ENCODE data around the gene LRIT2. TPM values are rescaled to one million over a fixed set of nuclear protein-coding genes. Genes with fewer than 3 reads are reported as not detected.

Gene LRIT2, protein sequence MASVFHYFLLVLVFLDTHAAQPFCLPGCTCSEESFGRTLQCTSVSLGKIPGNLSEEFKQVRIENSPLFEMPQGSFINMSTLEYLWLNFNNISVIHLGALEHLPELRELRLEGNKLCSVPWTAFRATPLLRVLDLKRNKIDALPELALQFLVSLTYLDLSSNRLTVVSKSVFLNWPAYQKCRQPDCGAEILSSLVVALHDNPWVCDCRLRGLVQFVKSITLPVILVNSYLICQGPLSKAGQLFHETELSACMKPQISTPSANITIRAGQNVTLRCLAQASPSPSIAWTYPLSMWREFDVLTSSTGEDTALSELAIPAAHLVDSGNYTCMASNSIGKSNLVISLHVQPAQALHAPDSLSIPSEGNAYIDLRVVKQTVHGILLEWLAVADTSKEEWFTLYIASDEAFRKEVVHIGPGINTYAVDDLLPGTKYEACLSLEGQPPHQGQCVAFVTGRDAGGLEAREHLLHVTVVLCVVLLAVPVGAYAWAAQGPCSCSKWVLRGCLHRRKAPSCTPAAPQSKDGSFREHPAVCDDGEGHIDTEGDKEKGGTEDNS
- not detected for polyA plus RNA-seq
- long read RNA-seq, donor 1, result 0 reads
- long read RNA-seq, donor 2, result 0 reads
- long read RNA-seq, donor 3, result 0 reads
- long read RNA-seq, donor 4, result 0 reads
- long read RNA-seq, donor 5, result 0 reads
- long read RNA-seq, donor 6, result 0 reads
- long read RNA-seq, donor 7, result 0 reads
- long read RNA-seq, donor 8, result 0 reads
- long read RNA-seq, donor 9, result 0 reads
- long read RNA-seq, donor 10, result 0 reads
- long read RNA-seq, donor 11, result 0 reads

- no peaks in the 10 kb centered on the region for H3K36me3 ChIP-seq (ENCODE audit: control insufficient read depth, insufficient read depth, low read length)
- no peak for DNase-seq
- 100% methylated on average over 1 of the region's 6 CpGs for WGBS (ENCODE audit: insufficient coverage, low lambda C conversion rate)
These were observed at the start of gene LRIT2 for GRCh38 chr10:84225427-84226173. TSS of gene LRIT2 (minus strand) at chr10:84225544. CDS start at chr10:84225520, 24 bp downstream.

GRCh38 chr10:84270708-84271107 lies 45.4 kb upstream of the LRIT2 start:
- no peaks in the 10 kb centered on the region for H3K9me3 ChIP-seq (ENCODE audit: control insufficient read depth, low read depth, low read length)
- DNase-seq, result peak in 1 of 2 donors; percentile 26
- no peaks in the 10 kb centered on the region for H3K4me1 ChIP-seq (ENCODE audit: control insufficient read depth, insufficient read depth, low read length)
- no peak overlapping the region for H3K4me3 ChIP-seq (ENCODE audit: low read length)
- H3K27me3 ChIP-seq (ENCODE audit: control insufficient read depth, insufficient read depth, low read length), result no peaks in the 10 kb centered on the region
- no CpG with 5 or more reads among the region's 1 CpG for WGBS (ENCODE audit: insufficient coverage, low lambda C conversion rate)
- H3K27ac ChIP-seq (ENCODE audit: low read length), result no peak overlapping the region
- H3K36me3 ChIP-seq (ENCODE audit: control insufficient read depth, insufficient read depth, low read length), result no peaks in the 10 kb centered on the region

More at GRCh38 chr10:84225427-84226173, at the start of gene LRIT2:
- Histone ChIP-seq H3K27ac (ENCODE audit: low read length) (no peak within 1 kb of the TSS), H3K4me1 (ENCODE audit: control insufficient read depth, insufficient read depth, low read length) (no peaks in the 10 kb centered on the region), H3K4me3 (ENCODE audit: low read length) (no peak within 1 kb of the TSS), H3K27me3 (ENCODE audit: control insufficient read depth, insufficient read depth, low read length) (peaks cover under 1% of the 10 kb centered on the region), H3K9me3 (ENCODE audit: control insufficient read depth, low read depth, low read length) (no peaks in the 10 kb centered on the region)

DNA sequence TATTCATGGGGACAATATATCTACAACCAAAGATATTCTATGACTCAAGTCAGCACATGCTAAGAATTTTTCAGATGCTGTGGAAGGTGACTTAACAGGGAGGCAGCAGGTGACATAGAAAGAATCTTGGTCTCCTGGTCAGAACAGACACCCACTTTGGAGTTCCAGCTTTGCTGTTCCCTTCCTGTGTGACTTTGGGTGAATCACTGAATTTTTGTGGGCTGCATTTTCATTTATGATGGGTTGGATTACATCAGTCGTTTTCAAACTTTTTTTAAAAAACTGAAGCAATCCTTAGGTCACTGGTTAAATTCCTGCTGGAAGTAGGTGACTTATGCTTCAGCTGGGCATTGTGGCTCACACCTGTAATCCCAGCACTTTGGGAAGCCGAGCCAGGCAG lies 44.4 kb upstream of the LRIT2 start:
- DNase-seq, result no peak
- Histone ChIP-seq H3K27me3 (ENCODE audit: control insufficient read depth, insufficient read depth, low read length) (no peaks in the 10 kb centered on the region), H3K36me3 (ENCODE audit: control insufficient read depth, insufficient read depth, low read length) (no peaks in the 10 kb centered on the region), H3K27ac (ENCODE audit: low read length) (no peak overlapping the region), H3K9me3 (ENCODE audit: control insufficient read depth, low read depth, low read length) (no peaks in the 10 kb centered on the region), H3K4me3 (ENCODE audit: low read length) (no peak overlapping the region), H3K4me1 (ENCODE audit: control insufficient read depth, insufficient read depth, low read length) (no peaks in the 10 kb centered on the region)
- WGBS (ENCODE audit: insufficient coverage, low lambda C conversion rate), result 67% methylated on average over 1 of the region's 2 CpGs

GRCh38 chr10:84269162-84269561 lies 43.8 kb upstream of the LRIT2 start:
- Histone ChIP-seq H3K27me3 (ENCODE audit: control insufficient read depth, insufficient read depth, low read length) (peaks cover 2% of the 10 kb centered on the region), H3K4me3 (ENCODE audit: low read length) (no peak overlapping the region), H3K36me3 (ENCODE audit: control insufficient read depth, insufficient read depth, low read length) (no peaks in the 10 kb centered on the region), H3K9me3 (ENCODE audit: control insufficient read depth, low read depth, low read length) (no peaks in the 10 kb centered on the region), H3K27ac (ENCODE audit: low read length) (no peak overlapping the region), H3K4me1 (ENCODE audit: control insufficient read depth, insufficient read depth, low read length) (no peaks in the 10 kb centered on the region)
- no CpG with 5 or more reads among the region's 1 CpG for WGBS (ENCODE audit: insufficient coverage, low lambda C conversion rate)
- DNase-seq, result no peak

DNA sequence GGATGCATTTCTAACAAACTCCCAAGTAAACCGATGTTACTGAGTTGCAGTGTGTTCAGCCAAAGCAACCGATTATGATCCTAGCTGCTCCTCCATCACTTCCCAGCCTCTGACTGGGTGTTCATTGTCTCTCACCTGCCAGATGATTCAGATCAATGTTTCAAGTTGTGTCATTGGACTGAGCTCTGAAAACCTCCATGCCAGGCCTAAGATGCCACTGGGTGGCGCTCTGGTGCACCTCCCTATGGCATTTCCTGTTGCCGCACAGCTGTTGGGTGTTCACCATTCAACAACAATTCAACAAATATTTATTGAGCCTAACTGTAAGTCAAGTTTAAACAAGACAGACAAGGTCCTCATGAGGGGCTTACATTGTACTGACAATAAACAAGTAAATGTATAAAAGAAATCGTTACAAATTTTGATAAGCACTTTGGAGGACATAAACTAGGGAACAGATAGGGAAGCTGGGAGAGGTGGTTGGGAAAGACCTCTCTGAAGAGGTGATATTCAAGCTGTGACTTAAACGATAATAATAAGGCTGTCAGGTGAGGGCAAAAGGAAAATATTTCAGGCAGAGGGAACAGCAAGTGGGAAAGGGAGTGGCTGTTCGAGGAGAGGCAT lies 42.3 kb upstream of the LRIT2 start:
- H3K9me3 ChIP-seq (ENCODE audit: control insufficient read depth, low read depth, low read length), result no peaks in the 10 kb centered on the region
- H3K27ac ChIP-seq (ENCODE audit: low read length), result no peak overlapping the region
- no peaks in the 10 kb centered on the region for H3K36me3 ChIP-seq (ENCODE audit: control insufficient read depth, insufficient read depth, low read length)
- DNase-seq, result peak in 1 of 2 donors; percentile 13
- 53% methylated on average over 2 of the region's 7 CpGs for WGBS (ENCODE audit: insufficient coverage, low lambda C conversion rate)
- no peaks in the 10 kb centered on the region for H3K4me1 ChIP-seq (ENCODE audit: control insufficient read depth, insufficient read depth, low read length)
- H3K4me3 ChIP-seq (ENCODE audit: low read length), result no peak overlapping the region
- H3K27me3 ChIP-seq (ENCODE audit: control insufficient read depth, insufficient read depth, low read length), result peaks cover 4% of the 10 kb centered on the region

- WGBS (ENCODE audit: insufficient coverage, low lambda C conversion rate), result no CpG with 5 or more reads among the region's 4 CpGs
- DNase-seq, result peak in 1 of 2 donors; percentile 18
- Histone ChIP-seq H3K27ac (ENCODE audit: low read length) (no peak overlapping the region), H3K4me3 (ENCODE audit: low read length) (no peak overlapping the region), H3K9me3 (ENCODE audit: control insufficient read depth, low read depth, low read length) (no peaks in the 10 kb centered on the region), H3K4me1 (ENCODE audit: control insufficient read depth, insufficient read depth, low read length) (no peaks in the 10 kb centered on the region), H3K27me3 (ENCODE audit: control insufficient read depth, insufficient read depth, low read length) (peaks cover 4% of the 10 kb centered on the region), H3K36me3 (ENCODE audit: control insufficient read depth, insufficient read depth, low read length) (no peaks in the 10 kb centered on the region)
These were observed 40.1 kb upstream of the LRIT2 start for GRCh38 chr10:84265418-84265817.

DNA sequence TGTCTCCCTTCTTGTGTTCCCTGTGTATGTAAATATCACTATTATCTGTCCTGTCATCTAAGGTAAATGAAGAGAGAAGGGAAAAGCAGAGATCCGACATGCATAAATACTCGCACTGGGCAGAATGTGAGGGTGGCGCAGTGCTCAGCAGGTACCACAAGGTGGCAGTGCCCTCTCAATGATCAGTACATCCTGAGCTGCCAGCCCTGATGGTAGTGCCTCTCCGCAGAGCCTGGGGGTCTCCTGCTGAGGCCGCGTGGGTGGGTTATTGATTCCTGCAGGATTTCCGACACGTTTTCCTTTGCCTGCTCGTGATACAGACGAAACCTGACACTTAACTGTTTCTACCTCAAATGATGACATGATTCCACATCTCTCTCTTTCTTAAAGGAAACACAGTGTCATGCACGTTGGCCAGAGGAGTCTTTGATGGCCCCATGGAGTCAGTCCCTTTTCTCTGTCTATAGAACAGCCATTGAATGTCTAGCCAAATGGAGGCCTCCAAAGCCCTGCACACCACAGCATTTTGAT lies 39.3 kb upstream of the LRIT2 start:
- Histone ChIP-seq H3K4me3 (ENCODE audit: low read length) (no peak overlapping the region), H3K27ac (ENCODE audit: low read length) (no peak overlapping the region), H3K27me3 (ENCODE audit: control insufficient read depth, insufficient read depth, low read length) (peaks cover 4% of the 10 kb centered on the region), H3K36me3 (ENCODE audit: control insufficient read depth, insufficient read depth, low read length) (no peaks in the 10 kb centered on the region), H3K4me1 (ENCODE audit: control insufficient read depth, insufficient read depth, low read length) (no peaks in the 10 kb centered on the region), H3K9me3 (ENCODE audit: control insufficient read depth, low read depth, low read length) (no peaks in the 10 kb centered on the region)
- WGBS (ENCODE audit: insufficient coverage, low lambda C conversion rate), result no CpG with 5 or more reads among the region's 11 CpGs
- peak; percentile 26 to 32 for DNase-seq

- no peak overlapping the region for H3K27ac ChIP-seq (ENCODE audit: low read length)
These were observed 38.4 kb upstream of the LRIT2 start for GRCh38 chr10:84263716-84264115.

GRCh38 chr10:84262190-84262956 lies 37.0 kb upstream of the LRIT2 start:
- no peak overlapping the region for H3K4me3 ChIP-seq (ENCODE audit: low read length)
- no CpG with 5 or more reads among the region's 13 CpGs for WGBS (ENCODE audit: insufficient coverage, low lambda C conversion rate)
- peaks cover 4% of the 10 kb centered on the region for H3K27me3 ChIP-seq (ENCODE audit: control insufficient read depth, insufficient read depth, low read length)
- H3K4me1 ChIP-seq (ENCODE audit: control insufficient read depth, insufficient read depth, low read length), result no peaks in the 10 kb centered on the region
- H3K36me3 ChIP-seq (ENCODE audit: control insufficient read depth, insufficient read depth, low read length), result no peaks in the 10 kb centered on the region
- no peak for DNase-seq
- H3K9me3 ChIP-seq (ENCODE audit: control insufficient read depth, low read depth, low read length), result no peaks in the 10 kb centered on the region
- H3K27ac ChIP-seq (ENCODE audit: low read length), result no peak overlapping the region

More at GRCh38 chr10:84263716-84264115, 38.4 kb upstream of the LRIT2 start:
- H3K27me3 ChIP-seq (ENCODE audit: control insufficient read depth, insufficient read depth, low read length), result peaks cover 4% of the 10 kb centered on the region
- H3K36me3 ChIP-seq (ENCODE audit: control insufficient read depth, insufficient read depth, low read length), result no peaks in the 10 kb centered on the region
- WGBS (ENCODE audit: insufficient coverage, low lambda C conversion rate), result no CpG with 5 or more reads among the region's 5 CpGs
- H3K4me3 ChIP-seq (ENCODE audit: low read length), result no peak overlapping the region
- DNase-seq, result no peak
- no peaks in the 10 kb centered on the region for H3K4me1 ChIP-seq (ENCODE audit: control insufficient read depth, insufficient read depth, low read length)
- H3K9me3 ChIP-seq (ENCODE audit: control insufficient read depth, low read depth, low read length), result no peaks in the 10 kb centered on the region
